ENCODE data around the gene TSPAN17.
"Not testable (repeated sequence)": the region's sequence is repeated elsewhere in the genome, so short reads cannot be mapped to it uniquely, and the experiment has no call there.

DNA sequence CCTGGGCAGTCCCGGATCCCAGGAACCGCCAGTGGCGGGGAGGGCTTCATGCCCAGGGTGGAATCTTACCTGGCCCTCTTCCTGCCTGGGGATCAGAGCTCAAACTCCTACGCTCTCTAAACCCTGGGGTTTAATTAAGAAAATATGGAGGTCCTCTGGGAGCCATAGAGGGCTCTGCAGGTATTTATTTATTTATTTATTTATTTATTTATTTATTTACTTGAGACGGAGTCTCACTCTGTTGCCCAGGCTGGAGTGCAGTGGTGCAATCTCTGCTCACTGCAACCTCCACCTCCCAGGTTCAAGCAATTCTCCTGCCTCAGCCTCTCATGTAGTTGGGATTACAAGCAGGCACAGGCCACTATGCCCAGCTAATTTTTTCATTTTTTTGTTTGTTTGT lies 52.2 kb downstream of the TSPAN17 start:
- not testable (repeated sequence) for TF ChIP-seq POLR2A (IDR thresholded peaks at IDR 0.05; ENCODE audit: low read length); GATA1 (IDR thresholded peaks at IDR 0.05; ENCODE audit: low read depth, low read length)
